Progenitor cell of endocrine pancreas (in vitro differentiated cells): ENCODE results near the gene SSH2. TPM values are rescaled to one million over a fixed set of nuclear protein-coding genes. Genes with fewer than 3 reads are reported as not detected.

Experiments
- DNase-seq: peaks from one replicate; pipeline ENCODE4 v3.0.0; 2021; ENCODE audit warnings: low spot score; ENCODE audit not compliant: unreplicated experiment
- H3K27ac Mint-ChIP-seq: 2 replicates; pipeline ENCODE4 v1.8.0; 2021; ENCODE audit warnings: mild to moderate bottlenecking, moderate library complexity, mixed read lengths
- H3K27me3 Mint-ChIP-seq: 2 replicates; pipeline ENCODE4 v1.8.0; 2021; ENCODE audit warnings: mixed read lengths
- H3K36me3 Mint-ChIP-seq: 2 replicates; pipeline ENCODE4 v1.8.0; 2022; ENCODE audit warnings: mixed read lengths; ENCODE audit not compliant: insufficient read depth
- H3K4me1 Mint-ChIP-seq: 2 replicates; pipeline ENCODE4 v1.8.0; 2021; ENCODE audit warnings: low read depth, mixed read lengths
- H3K4me3 Mint-ChIP-seq: 2 replicates; pipeline ENCODE4 v1.8.0; 2021; ENCODE audit warnings: low read depth, mild to moderate bottlenecking, moderate library complexity, mixed read lengths
- H3K9me3 Mint-ChIP-seq: 2 replicates; pipeline ENCODE4 v1.8.0; 2021; ENCODE audit warnings: low read depth, mixed read lengths
- CTCF ChIP-seq: fragments of 200-600 bp; sonication (generic); IDR thresholded peaks from one replicate; pipeline ENCODE4 v1.5.0; 2021; ENCODE audit warnings: antibody characterized with exemption, mild to moderate bottlenecking; ENCODE audit not compliant: unreplicated experiment
- total RNA-seq: library from RNA; stranded (reverse); gene quantifications from 2 replicates; pipeline ENCODE4 v1.2.1, GENCODE V29; 2021

The SSH2 gene
- total RNA-seq, 1 donor from 2014 or later: 20.7 TPM

GRCh38 chr17:29698837-29699236, 231.2 kb downstream of the SSH2 start:
- Mint-ChIP-seq H3K27me3 (no peaks in the 10 kb centered on the region), H3K4me1 (no peaks in the 10 kb centered on the region), H3K4me3 (no peak overlapping the region), H3K27ac (no peak overlapping the region), H3K9me3 (no peaks in the 10 kb centered on the region), H3K36me3 (peaks cover 6% of the 10 kb centered on the region)
- DNase-seq: no peak
- TF ChIP-seq CTCF: no peak

GRCh38 chr17:29698019-29698777, 231.8 kb downstream of the SSH2 start:
- DNase-seq: no peak
- peaks cover 6% of the 10 kb centered on the region for H3K36me3 Mint-ChIP-seq
- H3K27ac Mint-ChIP-seq: peak overlapping the region; percentile 15
- H3K27me3 Mint-ChIP-seq: no peaks in the 10 kb centered on the region
- TF ChIP-seq CTCF: no peak
- no peaks in the 10 kb centered on the region for H3K9me3 Mint-ChIP-seq
- no peaks in the 10 kb centered on the region for H3K4me1 Mint-ChIP-seq
- H3K4me3 Mint-ChIP-seq: no peak overlapping the region

- no peaks in the 10 kb centered on the region for H3K27me3 Mint-ChIP-seq
- DNase-seq: no peak
- H3K36me3 Mint-ChIP-seq: peaks cover 2% of the 10 kb centered on the region
- no peak overlapping the region for H3K4me3 Mint-ChIP-seq
- TF ChIP-seq CTCF: no peak
- no peak overlapping the region for H3K27ac Mint-ChIP-seq
- no peaks in the 10 kb centered on the region for H3K4me1 Mint-ChIP-seq
- H3K9me3 Mint-ChIP-seq: no peaks in the 10 kb centered on the region
These were observed 232.7 kb downstream of the SSH2 start for GRCh38 chr17:29697371-29697770.

GRCh38 chr17:29694918-29695563, 235.0 kb downstream of the SSH2 start:
- no peaks in the 10 kb centered on the region for H3K9me3 Mint-ChIP-seq
- no peaks in the 10 kb centered on the region for H3K27me3 Mint-ChIP-seq
- peaks cover 3% of the 10 kb centered on the region for H3K4me1 Mint-ChIP-seq
- H3K4me3 Mint-ChIP-seq: no peak overlapping the region
- H3K27ac Mint-ChIP-seq: no peak overlapping the region
- TF ChIP-seq CTCF: no peak
- DNase-seq: no peak
- H3K36me3 Mint-ChIP-seq: no peaks in the 10 kb centered on the region

GRCh38 chr17:29693751-29694150, 236.3 kb downstream of the SSH2 start:
- H3K4me1 Mint-ChIP-seq: peaks cover 3% of the 10 kb centered on the region
- no peak for TF ChIP-seq CTCF
- no peak for DNase-seq
- no peak overlapping the region for H3K4me3 Mint-ChIP-seq
- H3K27me3 Mint-ChIP-seq: no peaks in the 10 kb centered on the region
- H3K9me3 Mint-ChIP-seq: no peaks in the 10 kb centered on the region
- no peaks in the 10 kb centered on the region for H3K36me3 Mint-ChIP-seq
- H3K27ac Mint-ChIP-seq: no peak overlapping the region
